Heart right ventricle (tissue), 16 donors: Measurements from ENCODE around the gene GADL1. TPM values are rescaled to one million over a fixed set of nuclear protein-coding genes. Genes with fewer than 3 reads are reported as not detected.

Experiments
- ATAC-seq, 8 donors: fragments of 200-7000 bp; cut with Tn5 transposase; one replicate each; pipeline ENCODE4 v1.9.1; 2020; ENCODE audit warnings: mild to moderate bottlenecking in 8 of 8, moderate library complexity in 8 of 8, moderate number of reproducible peaks in 1 of 8
- DNase-seq, 2 donors: peaks; one replicate each; pipeline ENCODE4 v3.0.0-alpha.2; 2020
- H3K27ac ChIP-seq, 10 donors: fragments of 200-600 bp; sonication (generic) in 2 of 10; one replicate each; pipeline versions ENCODE4 v1.5.0 to v1.8.0; 2020 to 2022; ENCODE audit warnings: mild to moderate bottlenecking in 3 of 10
- H3K27me3 ChIP-seq, 7 donors: fragments of 200-600 bp; one replicate each; pipeline ENCODE4 v1.8.0; 2021 to 2022; ENCODE audit warnings: mild to moderate bottlenecking in 2 of 7
- H3K36me3 ChIP-seq, 9 donors: fragments of 200-600 bp; sonication (generic) in 1 of 9; one replicate each; pipeline versions ENCODE4 v1.5.0 to v1.8.0; 2020 to 2022; ENCODE audit warnings: mild to moderate bottlenecking in 2 of 9
- H3K4me1 ChIP-seq, 9 donors: fragments of 200-600 bp; sonication (generic) in 1 of 9; one replicate each; pipeline versions ENCODE4 v1.5.0 to v1.8.0; 2020 to 2022; ENCODE audit warnings: mild to moderate bottlenecking in 4 of 9
- H3K4me3 ChIP-seq, 10 donors: fragments of 200-600 bp; sonication (generic) in 2 of 10; one replicate each; pipeline versions ENCODE4 v1.5.0 to v1.8.0; 2020 to 2022; ENCODE audit warnings: mild to moderate bottlenecking in 7 of 10, moderate library complexity in 2 of 10
- H3K9me3 ChIP-seq, 11 donors: fragments of 200-600 bp in 10 of 11; sonication (generic) in 2 of 11; one replicate each; pipeline versions ENCODE4 v1.5.0 to v1.8.0; 2013 to 2022; ENCODE audit warnings: mild to moderate bottlenecking in 2 of 11, control low read depth in 1 of 11, moderate library complexity in 1 of 11
- WGBS, 2 donors: extraction: QIAGEN DNeasy Blood & Tissue Kit; methylation state at CpG; one replicate each; pipeline ENCODE4 v1.1.7; 2013; ENCODE audit warnings: inconsistent platforms in 1 of 2; 5-methylcytosine and 5-hydroxymethylcytosine counted together
- intact Hi-C, 10 donors: fragments of 100-400 bp; cut with DNase I; formaldehyde crosslinking; loops; one replicate each; pipeline versions ENCODE4 v1.11.1 to v1.14.2; 2022
- polyA plus RNA-seq, 2 donors: library from polyadenylated mRNA; stranded (reverse); fragments of 200-250 nt; gene quantifications; one replicate each; pipeline ENCODE4 v1.2.3, GENCODE V29; 2013
- total RNA-seq, 10 donors: library from RNA; stranded (reverse); fragmentation: NEBNext Ultra II Directional in 3 of 10; extraction: Animal tissue kit (Norgen Biotek cat#: 25700) in 3 of 10; gene quantifications; one replicate each; pipeline versions ENCODE4 v1.2.1 to v1.2.4, GENCODE V29; 2021 to 2023
- TF ChIP-seq, protein P1 (sequence below), 9 donors: fragments of 200-600 bp; sonication (generic) in 2 of 9; IDR thresholded peaks; one replicate each; pipeline versions ENCODE4 v1.5.0 to v1.8.0; 2021 to 2022; ENCODE audit warnings: antibody characterized with exemption in 9 of 9, mild to moderate bottlenecking in 5 of 9, moderate library complexity in 1 of 9
- donor health status: Arrhythmogenic right ventricular cardiomyopathy.
- donor health status: ischemic (EF 13 %, LVEDD 7.1; RV severe dilation, severe dysfunction).
- donor health status: healthy with polysubstance abuse.
- donor health status: DM: no; HTN: yes; CAD: no.
- donor health status: DM: no; HTN: no; CAD: no.
- donor health status: ischemic (EF 25% LVEDD 6.9; RV normal size, moderate dysfunction).
- donor health status: ischemic (EF 25% LVEDD 5.7; RV mildly dilated, moderate dysfunction).
- donor health status: healthy.
- donor health status: DM: yes; HTN: yes; CAD: no.
- donor health status: Ischemic cardiomyopathy.
- donor health status: ischemic (EF 35%, LVEDD 5.7; RV mildly dilated, moderate dysfunction).
- donor health status: nonischemic (EF 11% LVEDD 7.7; RV severe dilation, severe dysfunction).
- donor health status: DM: yes; HTN: yes; CAD: no.
- donor health status: PGD.
- donor health status: ischemic (EF 29% LVEDD 5.4; RV normal size, mild dysfunction).
- donor health status: nonischemic (EF 23%, LVEDD 6.1; RV moderate dilation, normal function).

GADL1 gene
- total and polyA plus RNA-seq, 12 donors, result 0.12 to 1.6 (median 0.40) TPM; not detected in 4

DNA sequence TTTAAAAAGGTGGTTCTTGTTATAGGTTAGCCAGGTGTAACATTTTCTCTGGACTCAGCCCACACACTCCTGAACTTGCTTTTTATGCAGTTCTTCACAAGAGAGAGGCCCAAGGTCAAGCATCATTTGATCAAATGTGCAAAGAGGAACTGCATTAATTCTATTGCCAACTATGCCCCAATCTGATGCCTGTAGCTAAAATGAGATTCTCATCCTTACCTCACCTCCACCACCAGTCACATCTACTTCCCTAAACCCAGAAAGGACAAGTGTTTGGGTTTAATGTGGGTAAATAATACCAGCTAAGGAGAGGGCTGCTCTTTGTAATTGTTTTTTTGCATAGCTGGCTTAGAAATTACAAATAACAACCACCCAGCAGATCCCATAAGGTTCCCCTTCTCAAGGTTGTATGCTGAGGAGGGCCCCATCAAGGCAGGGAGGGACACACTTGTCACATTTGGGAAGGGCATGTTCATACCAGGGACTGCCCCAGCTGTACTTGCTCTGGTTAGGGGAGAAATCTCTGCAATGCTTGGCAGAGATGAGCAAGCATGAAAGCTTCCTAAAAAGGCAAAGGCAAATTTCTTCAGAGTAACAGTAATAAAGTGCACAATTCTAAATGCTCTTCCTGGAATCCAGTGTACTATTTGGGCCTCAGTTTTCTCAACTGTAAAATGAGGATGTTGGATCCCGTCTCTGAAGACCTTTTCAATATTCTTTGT, 211.9 kb downstream of the GADL1 start:
- 81 to 94% methylated on average over 1 of the region's 1 CpG for WGBS, 2 donors
- H3K36me3 ChIP-seq, result peaks cover 0 to 89% (median 21%) of the 10 kb centered on the region in 9 donors
- H3K27ac ChIP-seq, result peak overlapping the region in 9 of 10 donors; percentile 51 to 83 (median 65)
- no peaks in the 10 kb centered on the region for H3K9me3 ChIP-seq
- intact Hi-C loops, result loop anchor here in 6 of 10 donors (5.0 to 10.0 kb wide), 6 partner anchors 55 to 388 kb away; partner anchors contain the start of gene TGFBR2 (in 3 of the 6)
- peaks cover 17 to 97% (median 90%) of the 10 kb centered on the region in 9 donors for H3K4me1 ChIP-seq
- H3K27me3 ChIP-seq, result no peaks in the 10 kb centered on the region
- H3K4me3 ChIP-seq, result no peak overlapping the region
- ATAC-seq (peak in 1 of 8 donors; percentile 28), DNase-seq (no peak)
- TF ChIP-seq, protein P1, sequence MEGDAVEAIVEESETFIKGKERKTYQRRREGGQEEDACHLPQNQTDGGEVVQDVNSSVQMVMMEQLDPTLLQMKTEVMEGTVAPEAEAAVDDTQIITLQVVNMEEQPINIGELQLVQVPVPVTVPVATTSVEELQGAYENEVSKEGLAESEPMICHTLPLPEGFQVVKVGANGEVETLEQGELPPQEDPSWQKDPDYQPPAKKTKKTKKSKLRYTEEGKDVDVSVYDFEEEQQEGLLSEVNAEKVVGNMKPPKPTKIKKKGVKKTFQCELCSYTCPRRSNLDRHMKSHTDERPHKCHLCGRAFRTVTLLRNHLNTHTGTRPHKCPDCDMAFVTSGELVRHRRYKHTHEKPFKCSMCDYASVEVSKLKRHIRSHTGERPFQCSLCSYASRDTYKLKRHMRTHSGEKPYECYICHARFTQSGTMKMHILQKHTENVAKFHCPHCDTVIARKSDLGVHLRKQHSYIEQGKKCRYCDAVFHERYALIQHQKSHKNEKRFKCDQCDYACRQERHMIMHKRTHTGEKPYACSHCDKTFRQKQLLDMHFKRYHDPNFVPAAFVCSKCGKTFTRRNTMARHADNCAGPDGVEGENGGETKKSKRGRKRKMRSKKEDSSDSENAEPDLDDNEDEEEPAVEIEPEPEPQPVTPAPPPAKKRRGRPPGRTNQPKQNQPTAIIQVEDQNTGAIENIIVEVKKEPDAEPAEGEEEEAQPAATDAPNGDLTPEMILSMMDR (IDR thresholded peaks at IDR 0.05), result no peak

DNA sequence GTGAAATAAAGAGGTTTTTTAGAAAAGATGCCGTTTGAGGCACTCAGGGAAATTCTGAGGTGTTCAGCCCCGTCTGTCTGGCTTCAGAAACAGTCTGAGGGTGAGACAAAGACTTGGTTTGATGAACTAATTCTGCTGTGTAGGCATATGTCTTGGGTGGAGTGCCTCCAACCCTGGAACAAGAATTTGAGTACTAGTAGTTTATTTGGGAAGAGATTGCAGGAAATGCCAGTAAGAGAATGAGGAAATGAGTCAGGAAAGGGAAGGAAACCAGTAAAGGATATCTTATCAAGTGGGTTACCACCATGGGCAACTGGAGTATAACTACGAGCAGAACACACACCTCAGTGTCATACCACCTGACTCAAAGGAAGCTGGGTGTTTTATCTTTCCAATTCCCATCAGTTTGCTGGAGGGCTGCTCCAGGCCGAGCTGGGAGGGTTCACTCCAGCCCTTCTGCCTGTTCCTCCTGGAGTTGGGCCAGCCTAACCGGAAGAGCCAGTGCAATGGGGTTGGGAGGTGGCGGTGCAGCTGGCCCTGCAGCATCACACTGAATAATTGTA, 212.7 kb downstream of the GADL1 start:
- Histone ChIP-seq H3K36me3 (peaks cover 0 to 89% (median 25%) of the 10 kb centered on the region in 9 donors), H3K27me3 (no peaks in the 10 kb centered on the region), H3K9me3 (no peaks in the 10 kb centered on the region), H3K4me1 (peaks cover 17 to 97% (median 89%) of the 10 kb centered on the region in 9 donors), H3K27ac (peak overlapping the region; percentile 51 to 83 (median 67)), H3K4me3 (peak overlapping the region in 1 of 10 donors; percentile 20)
- ATAC-seq (peak; percentile 55 to 75 (median 66)), DNase-seq (peak; percentile 57 to 64)
- WGBS, 2 donors, result 25 to 27% methylated on average over 6 of the region's 6 CpGs
- TF ChIP-seq, protein P1 (IDR thresholded peaks at IDR 0.05), result no peak
- intact Hi-C loops, result loop anchor here in 6 of 10 donors (5.0 to 10.0 kb wide), 6 partner anchors 54 to 387 kb away; partner anchors contain the start of gene TGFBR2 (in 3 of the 6)

DNA sequence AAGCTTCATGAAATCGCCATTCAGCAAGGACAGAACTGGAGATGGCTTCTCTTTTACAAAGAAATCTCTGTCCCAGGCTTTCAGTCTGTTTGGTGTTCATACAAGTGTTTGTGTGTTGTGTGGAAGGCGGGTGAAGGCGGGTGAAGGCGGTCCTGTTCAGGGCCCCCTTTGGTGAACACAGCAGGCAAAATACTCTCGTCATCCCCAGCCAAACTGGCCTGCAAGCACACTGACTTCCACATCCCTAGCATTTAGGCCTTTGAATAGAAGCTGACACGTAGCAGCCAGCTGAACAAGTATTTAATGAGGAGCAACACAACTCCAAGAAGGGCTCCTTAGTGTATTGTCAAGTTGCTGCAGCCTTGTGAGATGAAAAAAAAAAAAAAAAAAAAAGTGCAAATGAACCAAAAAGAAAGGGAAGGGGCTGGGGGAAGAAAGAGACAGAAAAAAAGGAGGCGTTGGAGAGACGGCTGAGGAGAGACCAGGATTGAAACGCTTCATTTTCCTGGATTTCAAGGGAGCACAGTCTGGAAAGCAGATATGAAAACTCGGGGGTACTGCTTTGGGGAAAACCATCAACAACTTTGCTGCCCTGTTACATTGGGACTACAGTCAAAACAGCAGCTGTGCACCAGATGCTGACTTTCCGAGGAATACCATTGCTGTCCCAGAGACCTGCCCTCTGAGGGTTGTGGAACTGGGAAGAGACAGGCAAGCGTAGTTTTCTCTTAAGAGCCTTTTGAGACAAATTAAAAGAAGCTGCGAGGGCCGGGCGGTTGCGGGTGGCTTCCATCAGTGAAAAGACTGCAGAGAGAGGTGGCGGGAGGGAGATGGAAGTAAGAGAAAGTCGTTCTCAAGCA, 213.4 kb downstream of the GADL1 start:
- peaks cover 0 to 89% (median 25%) of the 10 kb centered on the region in 9 donors for H3K36me3 ChIP-seq
- ATAC-seq, result peak; percentile 49 to 83 (median 80)

More for the DNA sequence above, 213.4 kb downstream of the GADL1 start:
- H3K4me1 ChIP-seq, result peaks cover 17 to 99% (median 89%) of the 10 kb centered on the region in 9 donors
- TF ChIP-seq, protein P1 (IDR thresholded peaks at IDR 0.05), result no peak
- H3K4me3 ChIP-seq, result peak overlapping the region in 1 of 10 donors; percentile 20
- peak; percentile 34 to 67 for DNase-seq
- intact Hi-C loops, result loop anchor here in 6 of 10 donors (5.0 to 10.0 kb wide), 6 partner anchors 54 to 386 kb away; partner anchors contain the start of gene TGFBR2 (in 3 of the 6)
- no peaks in the 10 kb centered on the region for H3K27me3 ChIP-seq
- peak overlapping the region; percentile 51 to 83 (median 67) for H3K27ac ChIP-seq
- 64 to 65% methylated on average over 18 of the region's 18 CpGs for WGBS, 2 donors
- H3K9me3 ChIP-seq, result no peaks in the 10 kb centered on the region
